ENCODE data around the gene WEE1. TPM values are rescaled to one million over a fixed set of nuclear protein-coding genes. Genes with fewer than 3 reads are reported as not detected.

The WEE1 gene
- total and polyA plus RNA-seq, 2 donors from 2014 or later, result 7.9 to 33.9 TPM

- intact Hi-C loops (cut with DNase I), result no loop called here
- no peak for FAIRE-seq
- Histone ChIP-seq H3K9ac (ENCODE audit: low read length in 3 of 3) (no peak overlapping the region), H3K4me1 (ENCODE audit: control insufficient read depth in 2 of 3, insufficient read depth in 2 of 3, low read depth in 1 of 3, low read length in 3 of 3) (no peaks in the 10 kb centered on the region), H3K36me3 (ENCODE audit: control insufficient read depth in 2 of 3, insufficient read depth in 3 of 3, low read length in 3 of 3) (no peaks in the 10 kb centered on the region), H3K9me3 (ENCODE audit: control insufficient read depth in 2 of 3, insufficient read depth in 1 of 3, low read length in 3 of 3) (no peaks in the 10 kb centered on the region), H3K27ac (ENCODE audit: low read depth in 2 of 2, low read length in 2 of 2) (no peak overlapping the region), H3K27me3 (ENCODE audit: control insufficient read depth, insufficient read depth, low read length) (no peaks in the 10 kb centered on the region), H3K4me3 (ENCODE audit: low read length in 3 of 3) (no peak overlapping the region)
- DNase-seq, result no peak
- TF ChIP-seq, protein P1, sequence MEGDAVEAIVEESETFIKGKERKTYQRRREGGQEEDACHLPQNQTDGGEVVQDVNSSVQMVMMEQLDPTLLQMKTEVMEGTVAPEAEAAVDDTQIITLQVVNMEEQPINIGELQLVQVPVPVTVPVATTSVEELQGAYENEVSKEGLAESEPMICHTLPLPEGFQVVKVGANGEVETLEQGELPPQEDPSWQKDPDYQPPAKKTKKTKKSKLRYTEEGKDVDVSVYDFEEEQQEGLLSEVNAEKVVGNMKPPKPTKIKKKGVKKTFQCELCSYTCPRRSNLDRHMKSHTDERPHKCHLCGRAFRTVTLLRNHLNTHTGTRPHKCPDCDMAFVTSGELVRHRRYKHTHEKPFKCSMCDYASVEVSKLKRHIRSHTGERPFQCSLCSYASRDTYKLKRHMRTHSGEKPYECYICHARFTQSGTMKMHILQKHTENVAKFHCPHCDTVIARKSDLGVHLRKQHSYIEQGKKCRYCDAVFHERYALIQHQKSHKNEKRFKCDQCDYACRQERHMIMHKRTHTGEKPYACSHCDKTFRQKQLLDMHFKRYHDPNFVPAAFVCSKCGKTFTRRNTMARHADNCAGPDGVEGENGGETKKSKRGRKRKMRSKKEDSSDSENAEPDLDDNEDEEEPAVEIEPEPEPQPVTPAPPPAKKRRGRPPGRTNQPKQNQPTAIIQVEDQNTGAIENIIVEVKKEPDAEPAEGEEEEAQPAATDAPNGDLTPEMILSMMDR (IDR thresholded peaks at IDR 0.05; ENCODE audit: borderline replicate concordance, extremely low read depth, insufficient read depth), result no peak
Observed at GRCh38 chr11:9636691-9637090, 63.2 kb downstream of the WEE1 start.

DNA sequence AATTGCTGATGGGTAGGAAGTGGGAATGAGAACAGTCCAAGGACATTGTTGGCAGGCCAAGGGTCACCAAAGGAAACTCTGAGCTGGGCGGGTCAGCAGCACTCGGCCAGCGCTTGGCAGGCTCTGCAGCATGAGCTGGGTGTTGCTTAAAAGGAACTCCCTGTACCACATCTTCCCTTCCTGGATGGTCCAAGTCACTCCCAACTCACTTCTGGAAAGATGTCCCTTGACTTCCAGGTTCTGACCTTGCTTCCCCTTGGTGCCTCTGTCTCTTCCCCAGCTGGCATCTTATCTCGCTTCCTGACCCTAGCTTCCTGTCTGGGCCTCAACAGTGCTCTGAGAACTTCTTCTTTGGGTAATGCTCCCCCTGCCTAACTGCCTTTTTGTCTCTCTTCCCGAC is 65.6 kb downstream of the WEE1 start:
- TF ChIP-seq, protein P1 (IDR thresholded peaks at IDR 0.05; ENCODE audit: borderline replicate concordance, extremely low read depth, insufficient read depth), result no peak
- Histone ChIP-seq H3K36me3 (ENCODE audit: control insufficient read depth in 2 of 3, insufficient read depth in 3 of 3, low read length in 3 of 3) (no peaks in the 10 kb centered on the region), H3K4me3 (ENCODE audit: low read length in 3 of 3) (no peak overlapping the region), H3K9ac (ENCODE audit: low read length in 3 of 3) (no peak overlapping the region), H3K27ac (ENCODE audit: low read depth in 2 of 2, low read length in 2 of 2) (no peak overlapping the region), H3K4me1 (ENCODE audit: control insufficient read depth in 2 of 3, insufficient read depth in 2 of 3, low read depth in 1 of 3, low read length in 3 of 3) (peaks cover 0 to 2% (median 0%) of the 10 kb centered on the region in 3 donors), H3K27me3 (ENCODE audit: control insufficient read depth, insufficient read depth, low read length) (no peaks in the 10 kb centered on the region), H3K9me3 (ENCODE audit: control insufficient read depth in 2 of 3, insufficient read depth in 1 of 3, low read length in 3 of 3) (no peaks in the 10 kb centered on the region)
- DNase-seq (peak in 2 of 5 donors; percentile 25 to 82), FAIRE-seq (no peak)
- intact Hi-C loops (cut with DNase I), result no loop called here

Other genes starting within 250 kb of the WEE1 start
- 109 TPM for gene IPO7, start 189.0 kb upstream of the WEE1 start, total RNA-seq
- gene IPO7, start 189.0 kb upstream of the WEE1 start, polyA plus RNA-seq (ENCODE audit: insufficient read depth, low read depth, low replicate concordance), result 20.6 TPM
- gene ZNF143, start 112.7 kb upstream of the WEE1 start, total RNA-seq, result 30.3 TPM
- 8.6 TPM for gene ZNF143, start 112.7 kb upstream of the WEE1 start, polyA plus RNA-seq (ENCODE audit: insufficient read depth, low read depth, low replicate concordance)
- 61.0 TPM for gene SWAP70, start 90.4 kb downstream of the WEE1 start, total RNA-seq
- 11.1 TPM for gene SWAP70, start 90.4 kb downstream of the WEE1 start, polyA plus RNA-seq (ENCODE audit: insufficient read depth, low read depth, low replicate concordance)

Measured in kidney (tissue), 14 donors.